A673 (cell line): ENCODE data around the gene SH3TC1. TPM values are rescaled to one million over a fixed set of nuclear protein-coding genes. Genes with fewer than 3 reads are reported as not detected.

ENCODE experiments used
- BruUV-seq: library from RNA; stranded (reverse); fragments of 400-500 nt; replicated peaks from 2 replicates; lab custom pipeline; 2021; lab: Mats Ljungman, UMichigan
- CTCF ChIA-PET: fragments of 300-600 bp; sonication (Branson Sonifier 250); formaldehyde crosslinking; loops from one replicate; lab custom pipeline; 2022; ENCODE audit warnings: antibody characterized with exemption; lab: Charles Lee
- POLR2A ChIA-PET: fragments of 300-600 bp; sonication (Branson Sonifier 250); formaldehyde crosslinking; loops from one replicate; lab custom pipeline; 2022; ENCODE audit warnings: antibody characterized with exemption; ENCODE audit not compliant: low non-redundant PET; lab: Charles Lee
- DNase-seq: peaks from one replicate; pipeline ENCODE4 v3.0.0-alpha.2; 2015; ENCODE audit warnings: low spot score
- H3K27ac ChIP-seq: fragments of 200-600 bp; sonication (generic); 2 replicates; pipeline ENCODE4 v1.5.1; 2016; ENCODE audit warnings: mixed run types, low read depth, mild to moderate bottlenecking, mixed read lengths, antibody characterized with exemption, low read length; ENCODE audit not compliant: poor library complexity, severe bottlenecking
- H3K27me3 ChIP-seq: fragments of 200-600 bp; sonication (generic); replicated peaks from 2 replicates; pipeline ENCODE4 v1.6.1; 2017; ENCODE audit warnings: mixed run types, low read depth, mild to moderate bottlenecking, mixed read lengths, antibody characterized with exemption, low read length; ENCODE audit not compliant: insufficient read depth, poor library complexity
- H3K36me3 ChIP-seq: fragments of 200-600 bp; sonication (generic); 2 replicates; pipeline ENCODE4 v1.6.1; 2016; ENCODE audit warnings: mixed run types, mild to moderate bottlenecking, mixed read lengths, antibody characterized with exemption, low read length; ENCODE audit not compliant: insufficient read depth, poor library complexity, severe bottlenecking
- H3K4me1 ChIP-seq: fragments of 200-600 bp; sonication (generic); 2 replicates; pipeline ENCODE4 v1.6.1; 2017; ENCODE audit warnings: mixed run types, mild to moderate bottlenecking, mixed read lengths, antibody characterized with exemption, low read length; ENCODE audit not compliant: insufficient read depth, poor library complexity, severe bottlenecking
- H3K4me3 ChIP-seq: fragments of 200-600 bp; sonication (generic); 2 replicates; pipeline ENCODE4 v1.5.1; 2016; ENCODE audit warnings: low read depth, mixed run types, mild to moderate bottlenecking, mixed read lengths, low read length; ENCODE audit not compliant: poor library complexity, severe bottlenecking
- H3K9me3 ChIP-seq: fragments of 200-600 bp; sonication (generic); 2 replicates; pipeline ENCODE4 v1.6.1; 2016; ENCODE audit warnings: mixed run types, low read depth, mild to moderate bottlenecking, mixed read lengths, antibody characterized with exemption, low read length; ENCODE audit not compliant: poor library complexity, severe bottlenecking
- EZH2 ChIP-seq: fragments of 200-600 bp; sonication (generic); IDR thresholded peaks from 2 replicates; pipeline ENCODE4 v1.6.1; 2017; ENCODE audit warnings: borderline replicate concordance, low read depth, mild to moderate bottlenecking, mixed read lengths, antibody characterized with exemption, low read length; ENCODE audit not compliant: poor library complexity, severe bottlenecking
- intact Hi-C: fragments of 100-400 bp; cut with micrococcal nuclease; formaldehyde crosslinking; loops from one replicate; pipeline ENCODE4 v1.10.0; 2022; ENCODE audit not compliant: unreplicated experiment
- total RNA-seq: library from RNA; stranded (reverse); gene quantifications from 2 replicates; pipeline ENCODE4 v1.2.3, GENCODE V29; 2021
- TF ChIP-seq, protein P1 (sequence below): fragments of 300-800, 200-600 bp; sonication (generic); conservative IDR thresholded peaks from 2 replicates; pipeline ENCODE4 v1.5.1; 2017; ENCODE audit warnings: low read depth, mild to moderate bottlenecking, antibody characterized with exemption, low read length, moderate library complexity, mixed read lengths

The SH3TC1 gene
- total RNA-seq, 1 experiment from 2014 or later: 0.71 TPM

DNA sequence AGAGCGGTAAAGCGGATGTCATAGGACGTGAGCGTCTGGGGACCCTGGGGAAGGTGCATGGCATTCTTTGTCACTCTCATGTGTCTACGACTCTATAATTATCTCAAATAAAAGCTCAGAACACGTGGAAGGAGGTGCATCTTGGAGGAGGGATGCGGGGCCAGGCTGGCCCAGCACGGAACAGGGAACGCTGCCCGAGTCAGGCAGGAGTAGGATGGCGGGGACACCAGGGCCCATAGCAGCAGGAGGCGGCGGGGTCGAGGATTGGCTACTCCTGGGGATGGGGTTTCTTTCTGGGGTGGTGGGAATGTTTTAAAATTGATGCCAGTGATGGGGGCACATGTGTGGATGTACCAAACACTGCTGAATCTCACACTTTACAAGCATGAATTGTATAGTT lies 65.0 kb downstream of the SH3TC1 start:
- no TSS peak for BruUV-seq
- intact Hi-C loops: no loop called here
- CTCF ChIA-PET: no interaction called here

DNA sequence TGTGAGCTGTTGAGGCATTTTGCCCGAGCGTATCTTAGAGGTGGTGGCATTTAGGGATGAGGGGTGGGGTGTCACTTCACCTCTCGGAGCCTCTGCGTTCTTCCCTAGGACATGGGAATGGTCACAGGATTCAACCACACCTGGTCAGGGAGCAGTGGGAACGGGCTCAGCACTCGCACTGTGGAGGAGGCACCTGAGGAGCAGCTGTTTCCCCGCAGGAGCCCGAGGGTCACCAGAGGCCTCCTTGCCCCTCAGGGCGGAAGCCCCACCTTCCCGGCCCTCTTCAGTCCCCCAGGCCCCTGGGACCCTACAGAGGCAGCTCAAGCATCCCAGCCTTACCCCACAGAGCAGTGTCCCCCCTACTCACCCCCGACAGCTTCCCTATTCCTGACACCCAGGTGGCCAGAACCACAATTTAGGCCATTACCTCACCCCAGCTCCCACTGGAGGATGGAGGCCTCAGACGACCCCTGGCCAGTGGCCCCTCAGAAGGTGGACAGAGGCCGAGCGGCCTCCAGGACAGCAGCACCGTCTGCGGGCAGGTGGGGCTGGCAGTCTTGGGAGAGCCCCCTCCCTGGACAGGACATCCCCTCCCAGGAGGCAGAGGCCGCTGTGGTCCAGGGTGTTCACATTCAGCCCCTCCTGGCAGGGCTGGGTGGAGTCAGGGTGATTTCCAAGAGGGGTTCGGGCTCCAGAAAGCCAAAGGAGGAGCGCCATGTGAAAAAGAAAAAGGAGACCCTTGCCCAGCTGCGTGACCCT lies 66.3 kb downstream of the SH3TC1 start:
- no peak for DNase-seq
- Histone ChIP-seq H3K4me3 (no peak overlapping the region), H3K9me3 (no peaks in the 10 kb centered on the region), H3K27ac (no peak overlapping the region), H3K27me3 (peaks cover 16% of the 10 kb centered on the region), H3K36me3 (no peaks in the 10 kb centered on the region), H3K4me1 (peaks cover 7% of the 10 kb centered on the region)
- POLR2A ChIA-PET: no interaction called here
- BruUV-seq: no TSS peak
- CTCF ChIA-PET: no interaction called here
- intact Hi-C loops: no loop called here
- TF ChIP-seq EZH2: no peak
- TF ChIP-seq, protein P1, sequence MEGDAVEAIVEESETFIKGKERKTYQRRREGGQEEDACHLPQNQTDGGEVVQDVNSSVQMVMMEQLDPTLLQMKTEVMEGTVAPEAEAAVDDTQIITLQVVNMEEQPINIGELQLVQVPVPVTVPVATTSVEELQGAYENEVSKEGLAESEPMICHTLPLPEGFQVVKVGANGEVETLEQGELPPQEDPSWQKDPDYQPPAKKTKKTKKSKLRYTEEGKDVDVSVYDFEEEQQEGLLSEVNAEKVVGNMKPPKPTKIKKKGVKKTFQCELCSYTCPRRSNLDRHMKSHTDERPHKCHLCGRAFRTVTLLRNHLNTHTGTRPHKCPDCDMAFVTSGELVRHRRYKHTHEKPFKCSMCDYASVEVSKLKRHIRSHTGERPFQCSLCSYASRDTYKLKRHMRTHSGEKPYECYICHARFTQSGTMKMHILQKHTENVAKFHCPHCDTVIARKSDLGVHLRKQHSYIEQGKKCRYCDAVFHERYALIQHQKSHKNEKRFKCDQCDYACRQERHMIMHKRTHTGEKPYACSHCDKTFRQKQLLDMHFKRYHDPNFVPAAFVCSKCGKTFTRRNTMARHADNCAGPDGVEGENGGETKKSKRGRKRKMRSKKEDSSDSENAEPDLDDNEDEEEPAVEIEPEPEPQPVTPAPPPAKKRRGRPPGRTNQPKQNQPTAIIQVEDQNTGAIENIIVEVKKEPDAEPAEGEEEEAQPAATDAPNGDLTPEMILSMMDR: no peak

More for the DNA sequence above, 65.0 kb downstream of the SH3TC1 start:
- Histone ChIP-seq H3K36me3 (no peaks in the 10 kb centered on the region), H3K9me3 (no peaks in the 10 kb centered on the region), H3K27ac (no peak overlapping the region), H3K4me3 (no peak overlapping the region), H3K4me1 (peaks cover 7% of the 10 kb centered on the region), H3K27me3 (peaks cover 6% of the 10 kb centered on the region)
- POLR2A ChIA-PET: no interaction called here
- no peak for TF ChIP-seq EZH2
- TF ChIP-seq, protein P1: no peak
- DNase-seq: no peak

DNA sequence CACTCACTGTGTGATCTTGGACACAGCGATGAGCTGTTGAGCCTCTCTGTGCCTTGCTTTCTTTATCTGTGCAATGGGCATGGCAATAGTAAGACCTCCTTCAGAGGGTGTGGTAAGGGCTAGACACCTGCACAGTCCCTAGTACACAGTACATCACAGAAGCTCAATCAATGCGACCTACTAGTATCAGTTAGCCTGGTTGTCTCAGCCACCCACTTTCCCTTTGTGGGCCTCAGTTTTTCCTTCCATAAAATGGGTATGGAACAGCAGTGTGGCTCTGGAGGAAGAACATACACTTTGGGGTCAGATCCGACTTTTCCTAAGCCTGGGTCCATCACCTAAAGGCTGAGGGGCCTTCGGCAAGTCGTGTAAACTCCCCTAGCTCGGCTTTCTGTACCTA lies 67.0 kb downstream of the SH3TC1 start:
- Histone ChIP-seq H3K36me3 (no peaks in the 10 kb centered on the region), H3K4me1 (peaks cover 9% of the 10 kb centered on the region), H3K27me3 (peaks cover 24% of the 10 kb centered on the region), H3K9me3 (no peaks in the 10 kb centered on the region), H3K27ac (no peak overlapping the region), H3K4me3 (no peak overlapping the region)
- ChIA-PET POLR2A (no interaction called here), CTCF (no interaction called here)
- no TSS peak for BruUV-seq
- intact Hi-C loops: no loop called here
- no peak for DNase-seq
- TF ChIP-seq EZH2: no peak
- TF ChIP-seq, protein P1: no peak
